ENCODE results near the gene INTS6L.

Gene INTS6L, protein sequence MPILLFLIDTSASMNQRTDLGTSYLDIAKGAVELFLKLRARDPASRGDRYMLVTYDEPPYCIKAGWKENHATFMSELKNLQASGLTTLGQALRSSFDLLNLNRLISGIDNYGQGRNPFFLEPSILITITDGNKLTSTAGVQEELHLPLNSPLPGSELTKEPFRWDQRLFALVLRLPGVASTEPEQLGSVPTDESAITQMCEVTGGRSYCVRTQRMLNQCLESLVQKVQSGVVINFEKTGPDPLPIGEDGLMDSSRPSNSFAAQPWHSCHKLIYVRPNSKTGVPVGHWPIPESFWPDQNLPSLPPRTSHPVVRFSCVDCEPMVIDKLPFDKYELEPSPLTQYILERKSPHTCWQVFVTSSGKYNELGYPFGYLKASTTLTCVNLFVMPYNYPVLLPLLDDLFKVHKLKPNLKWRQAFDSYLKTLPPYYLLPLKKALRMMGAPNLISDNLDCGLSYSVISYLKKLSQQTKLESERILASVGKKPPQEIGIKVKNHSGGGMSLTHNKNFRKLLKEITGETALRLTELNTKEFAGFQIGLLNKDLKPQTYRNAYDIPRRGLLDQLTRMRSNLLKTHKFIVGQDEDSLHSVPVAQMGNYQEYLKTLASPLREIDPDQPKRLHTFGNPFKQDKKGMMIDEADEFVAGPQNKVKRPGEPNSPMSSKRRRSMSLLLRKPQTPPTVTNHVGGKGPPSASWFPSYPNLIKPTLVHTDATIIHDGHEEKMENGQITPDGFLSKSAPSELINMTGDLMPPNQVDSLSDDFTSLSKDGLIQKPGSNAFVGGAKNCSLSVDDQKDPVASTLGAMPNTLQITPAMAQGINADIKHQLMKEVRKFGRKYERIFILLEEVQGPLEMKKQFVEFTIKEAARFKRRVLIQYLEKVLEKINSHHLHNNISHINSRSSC

DNA sequence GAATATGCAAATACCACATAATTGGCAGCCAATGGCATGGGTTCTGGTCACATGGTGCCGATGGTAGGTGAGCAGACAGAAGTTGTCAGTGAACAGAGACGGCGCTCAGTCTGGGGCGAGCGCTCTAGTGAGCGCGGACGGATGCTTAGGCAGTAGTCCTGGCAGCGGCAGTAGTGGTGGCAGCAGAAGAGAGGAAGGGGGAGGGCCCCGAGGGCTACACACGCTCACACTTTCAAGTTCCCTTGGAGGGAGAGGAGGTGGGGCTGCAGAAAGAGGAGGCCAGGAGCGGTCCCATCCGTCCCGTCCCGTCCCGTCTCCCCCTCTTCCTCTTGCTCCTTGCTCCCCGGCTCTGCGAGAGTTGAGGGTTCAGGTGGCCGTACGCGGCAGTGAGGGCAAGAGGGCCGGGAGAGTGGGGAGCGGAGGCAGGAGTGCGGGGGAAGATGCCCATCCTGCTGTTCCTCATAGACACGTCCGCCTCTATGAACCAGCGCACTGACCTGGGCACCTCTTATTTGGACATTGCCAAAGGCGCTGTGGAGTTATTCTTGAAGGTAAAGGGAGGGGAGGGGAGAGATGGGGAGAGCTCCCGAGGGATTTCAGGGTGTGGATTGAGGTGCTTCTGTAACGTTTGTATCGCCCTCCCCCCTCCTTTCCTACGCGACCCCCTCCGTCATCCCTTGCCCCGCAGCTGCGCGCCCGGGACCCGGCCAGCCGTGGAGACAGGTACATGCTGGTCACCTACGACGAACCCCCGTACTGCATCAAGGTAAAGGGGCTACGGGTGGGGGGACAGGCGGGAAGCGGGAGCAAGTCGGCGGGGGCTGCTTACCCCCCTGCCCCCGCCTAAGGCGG, at the start of gene INTS6L:
Gene INTS6L (plus strand): TSS at position 108 of the 852 bp plus-strand sequence. CDS start 333 bp downstream, at position 441.
- DNase-seq: peak; percentile 76 to 79

GRCh38 chrX:135476378-135476777, 44.1 kb upstream of the INTS6L start:
- no peak for DNase-seq

DNA sequence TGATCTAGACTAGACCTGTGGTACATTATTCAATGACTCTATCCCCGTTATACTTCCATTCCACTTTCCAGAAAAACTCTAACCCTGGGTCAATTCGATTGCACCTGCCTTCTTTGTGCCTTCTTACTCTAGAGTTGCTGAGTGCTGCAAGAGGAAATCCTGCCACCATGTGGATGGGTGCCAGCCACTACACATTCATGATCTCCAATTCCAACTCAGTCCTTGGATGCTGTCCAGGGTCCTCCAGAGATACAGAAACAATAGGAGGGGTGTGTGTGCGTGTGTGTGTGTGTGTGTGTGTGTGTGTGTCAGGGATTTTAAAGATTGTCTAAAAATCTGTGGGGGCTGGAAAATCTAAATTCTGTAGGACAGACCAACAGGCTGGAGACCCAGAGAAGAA, 42.9 kb upstream of the INTS6L start:
- peak; percentile 10 to 16 for DNase-seq

- DNase-seq: no peak
These were observed 40.4 kb upstream of the INTS6L start for GRCh38 chrX:135480076-135480475.

DNA sequence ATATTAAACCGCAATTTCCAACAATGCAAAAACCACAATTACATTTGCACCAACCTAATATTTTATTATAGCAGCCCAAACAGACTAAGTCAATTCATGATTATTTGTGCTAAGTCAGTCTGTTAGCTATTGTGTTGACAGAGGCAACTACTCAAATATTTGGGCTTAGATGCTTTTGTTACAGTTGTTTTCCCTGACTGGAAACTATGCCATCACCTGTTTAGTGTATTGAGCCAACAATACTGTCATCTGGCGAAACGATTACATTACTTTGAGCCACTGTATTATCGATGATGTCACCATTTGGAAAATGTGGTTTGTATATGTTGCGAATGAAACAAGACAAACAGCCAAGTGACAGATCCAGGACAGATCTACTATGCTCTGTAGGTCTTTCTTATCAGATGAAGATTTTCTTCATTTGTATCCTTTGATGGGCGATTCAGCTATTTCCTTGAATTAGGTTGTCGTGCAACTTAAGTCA, 38.7 kb upstream of the INTS6L start:
- no peak for DNase-seq

- DNase-seq: peak; percentile 0
These were observed 35.7 kb upstream of the INTS6L start for GRCh38 chrX:135484641-135485289.

GRCh38 chrX:135489542-135489941, 30.9 kb upstream of the INTS6L start:
- no peak for DNase-seq

DNA sequence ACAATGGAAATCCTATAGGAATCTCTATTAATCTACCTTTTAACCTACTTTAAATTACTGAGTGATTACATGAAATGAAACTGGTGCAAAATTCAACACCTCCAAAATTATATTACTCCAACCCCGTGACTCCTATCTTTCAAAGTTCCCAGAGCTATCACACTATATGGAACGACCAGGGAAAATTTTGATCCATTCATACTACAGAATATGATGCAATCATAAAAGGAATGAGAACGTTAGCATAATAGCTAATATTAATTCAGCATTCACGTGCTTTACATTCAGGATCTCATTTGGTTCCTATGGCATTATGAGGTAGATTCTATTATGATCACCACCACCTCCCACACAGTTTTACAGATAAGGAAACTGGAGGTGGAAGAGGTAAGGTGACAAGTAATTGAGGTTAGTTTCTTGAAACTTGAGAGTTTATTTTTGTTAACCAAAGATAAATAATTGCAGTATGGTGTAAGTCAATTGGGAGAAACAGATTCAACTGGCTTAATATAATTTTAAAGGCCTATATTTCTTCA, 29.4 kb upstream of the INTS6L start:
- no peak for DNase-seq

GRCh38 chrX:135494453-135494852, 26.0 kb upstream of the INTS6L start:
- no peak for DNase-seq

- DNase-seq: no peak
These were observed 22.7 kb upstream of the INTS6L start for GRCh38 chrX:135497736-135498135.

DNA sequence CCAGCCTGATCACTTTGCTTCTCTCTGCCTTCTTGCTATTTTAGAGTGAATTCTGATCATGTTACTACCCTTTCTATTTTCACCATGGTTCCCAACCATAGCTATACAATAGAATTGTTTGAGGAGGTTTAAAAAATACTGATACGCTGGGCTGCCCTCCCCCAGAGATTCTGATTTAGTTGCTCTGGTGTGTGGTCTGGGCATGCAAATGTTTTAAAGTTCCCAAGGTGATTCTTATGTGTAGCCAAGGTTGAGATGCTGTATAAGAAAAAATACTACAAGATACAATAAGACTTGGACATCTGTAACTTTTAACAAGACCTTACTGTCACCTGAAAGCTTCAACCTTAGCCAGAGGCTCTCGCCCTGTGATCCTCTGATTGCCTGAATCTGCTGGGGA, 22.2 kb upstream of the INTS6L start:
- DNase-seq: no peak

DNA sequence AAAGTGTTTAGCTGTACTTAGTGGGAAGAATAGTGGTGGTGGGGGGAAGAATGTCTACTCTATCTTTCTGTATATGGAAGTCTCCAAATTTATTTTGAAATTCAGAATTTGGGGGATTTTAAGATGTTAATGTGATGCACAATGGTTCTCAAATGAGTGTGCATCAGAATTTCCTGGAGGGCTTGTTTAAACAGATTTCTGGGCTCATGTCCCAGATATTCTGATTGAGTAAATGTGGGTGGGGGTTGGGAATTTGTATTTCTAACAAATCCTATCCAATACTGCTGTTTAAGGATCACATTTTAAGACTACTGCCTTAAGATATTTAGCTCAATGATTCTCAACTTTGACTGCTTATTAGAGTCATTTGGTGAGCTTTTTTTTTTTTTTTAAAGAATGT, 15.1 kb upstream of the INTS6L start:
- no peak for DNase-seq

DNA sequence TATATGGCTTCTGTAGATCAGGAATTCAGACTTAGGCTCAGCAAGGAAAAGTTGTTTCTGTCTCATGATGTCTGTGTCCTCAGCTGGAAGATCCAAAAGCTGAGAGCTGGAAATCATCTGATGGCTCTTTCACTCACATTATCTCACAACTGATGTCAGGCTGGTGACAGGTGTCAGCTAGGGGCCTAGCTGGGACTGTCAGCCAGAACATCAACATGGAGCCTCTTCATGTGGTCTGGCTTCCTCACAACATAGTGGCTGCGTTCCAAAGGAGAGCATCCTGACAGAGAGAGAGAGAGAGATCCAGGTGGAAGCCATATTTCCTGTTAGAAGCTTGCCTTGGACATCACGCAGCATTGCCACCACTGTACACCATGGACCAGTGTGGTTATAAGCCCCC, 10.6 kb upstream of the INTS6L start:
- DNase-seq: no peak

- DNase-seq: no peak
These were observed 7.8 kb upstream of the INTS6L start for GRCh38 chrX:135512508-135513129.

DNA sequence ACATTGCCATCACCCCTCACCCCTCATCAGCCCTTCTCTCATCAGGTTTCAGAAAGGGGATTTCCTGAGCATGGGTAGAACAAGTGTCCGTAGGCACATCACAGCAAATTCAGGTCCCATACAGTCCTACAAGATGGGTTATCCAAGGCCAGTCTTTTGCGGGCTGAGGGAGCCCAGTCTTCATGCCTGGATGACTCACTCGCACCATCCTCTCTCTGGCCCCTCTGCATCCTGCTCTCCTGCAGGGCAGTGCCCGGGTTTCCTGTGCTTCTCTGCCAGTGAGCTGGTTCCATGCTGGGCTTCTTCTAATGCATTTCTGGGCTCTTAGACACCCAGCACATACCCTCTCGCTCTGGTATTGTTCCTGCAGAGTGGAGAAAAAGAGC, 7.3 kb upstream of the INTS6L start:
- DNase-seq: no peak

DNA sequence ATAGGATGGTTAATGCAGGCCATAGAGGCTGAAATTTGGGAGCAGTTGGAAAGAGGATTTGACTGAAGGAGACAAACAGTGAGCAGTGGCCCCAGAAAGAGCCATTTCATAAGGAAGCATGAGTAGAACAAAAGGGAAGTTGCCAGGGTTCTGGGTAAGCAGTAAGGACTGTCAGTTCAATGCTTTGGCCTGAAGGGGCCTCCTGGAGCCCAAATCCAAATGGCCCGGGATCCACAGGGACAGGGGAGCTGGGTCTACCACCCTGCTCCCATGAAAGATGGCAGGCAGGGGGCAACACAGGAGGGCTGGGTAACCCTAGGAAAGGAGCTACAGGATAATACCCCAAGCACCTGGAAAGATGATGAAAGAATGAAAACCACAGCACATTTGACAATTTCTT, 4.1 kb upstream of the INTS6L start:
- DNase-seq: no peak

GRCh38 chrX:135518161-135518560, 2.3 kb upstream of the INTS6L start:
- no peak for DNase-seq

DNA sequence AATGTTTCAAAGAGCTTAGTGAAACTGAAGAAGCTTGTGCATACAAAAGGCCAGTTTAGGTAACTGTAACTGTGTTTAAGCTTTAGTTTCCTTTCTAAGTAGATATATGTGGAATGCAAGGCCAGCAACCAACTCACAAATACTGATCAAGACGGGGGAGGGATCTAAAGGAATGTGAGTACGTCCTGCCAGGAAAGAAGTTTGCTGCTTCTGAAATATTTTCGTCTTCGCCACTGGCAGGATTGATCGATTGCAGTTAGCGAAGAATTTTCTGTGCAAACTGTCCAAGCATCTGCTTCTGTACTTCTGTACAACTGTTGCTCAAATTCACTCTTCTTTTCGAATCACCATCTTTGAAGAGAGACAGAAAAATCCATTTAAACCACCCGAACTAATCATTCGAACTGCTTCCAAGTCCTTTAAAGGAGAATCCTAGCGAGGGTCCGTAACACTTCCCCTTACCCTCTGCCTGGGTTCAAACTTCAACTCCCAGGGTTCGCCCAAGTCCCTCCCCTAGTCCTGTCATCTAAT, 373 bp upstream of the INTS6L start:
- DNase-seq: no peak

GRCh38 chrX:135521405-135522131, 1.1 kb downstream of the INTS6L start:
- peak; percentile 73 to 77 for DNase-seq

DNA sequence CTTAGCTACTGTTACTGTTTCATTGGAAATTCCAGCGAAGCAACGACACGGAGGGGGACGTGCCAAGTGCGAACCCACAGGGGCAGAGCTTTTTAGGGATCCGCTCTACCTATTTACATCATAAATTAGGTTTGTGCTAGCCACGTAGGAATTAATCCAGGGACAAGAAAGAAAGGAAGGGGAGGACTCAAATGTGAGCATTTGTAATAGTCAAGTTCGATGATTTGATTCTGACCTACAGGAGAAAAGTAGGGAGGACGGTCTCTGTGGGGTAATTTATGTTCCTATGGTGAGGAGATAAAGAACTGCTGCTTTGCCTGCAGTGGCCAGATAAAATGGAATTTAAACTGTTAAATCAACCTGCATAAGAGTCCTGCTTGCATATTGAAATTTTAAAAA, 1.7 kb downstream of the INTS6L start:
- no peak for DNase-seq
